ENCODE data around the gene TAGLN. TPM values are rescaled to one million over a fixed set of nuclear protein-coding genes. Genes with fewer than 3 reads are reported as not detected.

The TAGLN gene
- total and polyA plus RNA-seq, 2 of the 8 experiments (the other 6 are each of a cell fraction or from before 2014, with no cell fraction given), result 140 to 300 TPM

DNA sequence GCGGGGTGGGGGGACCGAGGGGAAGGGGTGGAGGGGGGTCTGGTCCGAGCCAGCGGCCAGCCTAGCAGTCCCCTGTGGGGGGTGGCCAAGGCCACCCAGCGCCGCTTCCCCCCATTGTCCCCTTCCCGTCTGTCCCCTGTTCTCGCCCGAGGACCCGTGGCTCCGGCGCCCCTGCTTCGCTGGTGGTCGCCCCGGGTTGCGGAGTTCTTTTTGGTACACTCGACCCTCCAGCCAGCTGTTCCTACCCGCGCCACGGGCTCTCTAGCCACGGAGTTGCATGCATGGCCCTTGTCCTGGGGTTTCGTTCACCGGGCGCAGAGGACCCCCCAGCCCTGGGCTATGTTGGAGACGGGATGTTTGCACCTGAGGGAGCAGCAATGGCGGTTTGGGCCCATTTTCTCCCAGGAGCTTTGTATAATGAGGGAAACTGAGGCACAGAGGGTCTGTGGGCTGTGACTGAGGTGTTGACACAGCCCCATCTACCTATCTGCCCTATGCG lies 33.8 kb downstream of the TAGLN start:
- peak overlapping the region; percentile 62 to 77 (median 72) for H3K9ac ChIP-seq (replicated peaks in 1 of 4; ENCODE audit: extremely low read depth in 1 of 4, low read depth in 3 of 4, low read length in 3 of 4)
- H3K27me3 ChIP-seq (replicated peaks in 1 of 4; ENCODE audit: control insufficient read depth in 3 of 4, extremely low read depth in 1 of 4, insufficient read depth in 3 of 4, low read length in 3 of 4), result no peaks in the 10 kb centered on the region
- peaks cover 0 to 41% of the 10 kb centered on the region in 2 experiments; a peak in 2 of 4 replicates for H3K79me2 ChIP-seq (ENCODE audit: control insufficient read depth in 1 of 2, insufficient read depth in 2 of 2, low read length in 2 of 2)
- H4K20me1 ChIP-seq (replicated peaks in 1 of 2; ENCODE audit: control insufficient read depth in 1 of 2, insufficient read depth in 2 of 2, low read length in 2 of 2), result no peaks in the 10 kb centered on the region
- H4K91ac ChIP-seq (replicated peaks; ENCODE audit: insufficient read length, low read length), result no peak overlapping the region
- H3K23ac ChIP-seq (ENCODE audit: insufficient read length), result no peak overlapping the region
- no peak overlapping the region for H2AFZ ChIP-seq (ENCODE audit: low read length)
- peak in 1 of 2 experiments; percentile 66 for DNase-seq (ENCODE audit: low read depth in 1 of 2, low spot score in 2 of 2)
- peak overlapping the region; percentile 80 for H4K5ac ChIP-seq (ENCODE audit: insufficient read length, low read depth, low read length)
- no peak overlapping the region; the same call in 1 of the 2 replicates for H2BK15ac ChIP-seq (ENCODE audit: low read length)
- H3K18ac ChIP-seq (ENCODE audit: extremely low read depth, low read length), result peak overlapping the region; percentile 52; the same call in 1 of the 2 replicates
- no peak overlapping the region for H2BK20ac ChIP-seq (ENCODE audit: low read length)
- peak overlapping the region; percentile 73 for H3K56ac ChIP-seq (replicated peaks; ENCODE audit: insufficient read length, low read depth, low read length)
- peaks cover 0 to 8% (median 2%) of the 10 kb centered on the region in 4 experiments; a peak in 3 of 7 replicates for H3K4me1 ChIP-seq (replicated peaks in 1 of 4; ENCODE audit: control insufficient read depth in 3 of 4, insufficient read depth in 4 of 4, low read length in 3 of 4)
- peak overlapping the region; percentile 80 for H3K4ac ChIP-seq (replicated peaks; ENCODE audit: insufficient read length, low read depth, low read length)
- peak overlapping the region; percentile 93 to 96 for H3K4me2 ChIP-seq (ENCODE audit: insufficient read depth in 1 of 2, low read depth in 2 of 2, low read length in 2 of 2)
- H3K9me3 ChIP-seq (ENCODE audit: insufficient read depth in 2 of 2, low read depth in 1 of 2, low read length in 1 of 2), result no peaks in the 10 kb centered on the region
- no peak overlapping the region for H3K14ac ChIP-seq (ENCODE audit: insufficient read length)
- no peak for FAIRE-seq
- H4K8ac ChIP-seq (ENCODE audit: extremely low read depth, insufficient read depth, low read length), result peak overlapping the region; percentile 38; the same call in 1 of the 2 replicates
- H3K27ac ChIP-seq (ENCODE audit: low read depth, low read length), result peak overlapping the region; percentile 71; the same call in 1 of the 2 replicates
- POLR2A ChIA-PET (ENCODE audit: partially characterized antibody), result interaction anchor here (0.6 to 1.6 kb wide), 5 partner anchors 34 to 432 kb away, joined by 3 to 5 read pairs (median 4); partner anchors contain the start of genes PAFAH1B2, SIDT2 and TAGLN
- H3K79me1 ChIP-seq (ENCODE audit: low read depth, low read length), result peaks cover 7% of the 10 kb centered on the region; the same call in 1 of the 2 replicates
- H3K36me3 ChIP-seq (ENCODE audit: control insufficient read depth in 2 of 4, insufficient read depth in 4 of 4, low read length in 3 of 4), result peaks cover 4 to 8% (median 6%) of the 10 kb centered on the region in 4 experiments; a peak in 7 of 8 replicates
- peaks cover 7% of the 10 kb centered on the region for H3K23me2 ChIP-seq (ENCODE audit: low read depth, low read length)
- H2BK5ac ChIP-seq (ENCODE audit: low read depth, low read length), result 0 out of 2 replicates have a peak overlapping the region, but pooled peaks have one; percentile 23
- 7% methylated on average over 18 of the region's 27 CpGs; no CpG with 5 or more reads in 1 of the 2 experiments for WGBS, 2 experiments (ENCODE audit: extremely low coverage in 1 of 2, insufficient coverage in 1 of 2, insufficient read length in 1 of 2, insufficient replicate concordance in 2 of 2, low coverage in 1 of 2, low lambda C conversion rate in 2 of 2, missing lambda C conversion rate in 1 of 2)
- H3K4me3 ChIP-seq (ENCODE audit: extremely low read depth in 1 of 4, insufficient read depth in 2 of 4, low read depth in 3 of 4, low read length in 4 of 4), result peak overlapping the region; percentile 76 to 100 (median 78)
- H2BK120ac ChIP-seq (replicated peaks; ENCODE audit: low read depth, low read length), result no peak overlapping the region
- peak overlapping the region; percentile 9; the same call in 1 of the 2 replicates for H2AK5ac ChIP-seq (ENCODE audit: low read depth, low read length)
- CTCF ChIA-PET (ENCODE audit: partially characterized antibody), result interaction anchor here (0.9 to 25.0 kb wide), 3 partner anchors 14 to 52 kb away, joined by 4 to 449 read pairs (median 359); partner anchors contain the start of genes SIDT2 and TAGLN
- H2BK12ac ChIP-seq (ENCODE audit: low read depth, low read length), result no peak overlapping the region
- no peak for TF ChIP-seq HDAC6 (IDR thresholded peaks at IDR 0.05; ENCODE audit: low read depth, low read length)
- TF ChIP-seq SAP30 (IDR thresholded peaks at IDR 0.05; ENCODE audit: insufficient read depth, insufficient replicate concordance, low read length), result no peak
- no peak for TF ChIP-seq KDM4A (IDR thresholded peaks at IDR 0.05; ENCODE audit: low read depth, low read length, severe bottlenecking)
- 0 out of 2 replicates have a peak, but pooled peaks have one; percentile 17 for TF ChIP-seq PHF8 (conservative IDR thresholded peaks at IDR 0.05; ENCODE audit: low read depth, low read length)
- TF ChIP-seq KDM5A (IDR thresholded peaks at IDR 0.05; ENCODE audit: low read length), result no peak
- TF ChIP-seq RBBP5 (IDR thresholded peaks at IDR 0.05; ENCODE audit: borderline replicate concordance, low read depth, low read length), result no peak
- no peak for TF ChIP-seq SRF (IDR thresholded peaks at IDR 0.05; ENCODE audit: low read depth, low read length)
- peak; percentile 1 for TF ChIP-seq ASH2L (IDR thresholded peaks at IDR 0.05; ENCODE audit: low read length)
- no peak for TF ChIP-seq TEAD4 (IDR thresholded peaks at IDR 0.05; ENCODE audit: low read depth, low read length)
- TF ChIP-seq, protein P1, sequence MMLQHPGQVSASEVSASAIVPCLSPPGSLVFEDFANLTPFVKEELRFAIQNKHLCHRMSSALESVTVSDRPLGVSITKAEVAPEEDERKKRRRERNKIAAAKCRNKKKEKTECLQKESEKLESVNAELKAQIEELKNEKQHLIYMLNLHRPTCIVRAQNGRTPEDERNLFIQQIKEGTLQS (IDR thresholded peaks at IDR 0.05; ENCODE audit: insufficient read depth, low read depth, low read length), result no peak
- TF ChIP-seq CBX8 (IDR thresholded peaks at IDR 0.05; ENCODE audit: borderline replicate concordance, low read depth, low read length), result no peak
